ENCODE measurements around the gene MED17. TPM values are rescaled to one million over a fixed set of nuclear protein-coding genes. Genes with fewer than 3 reads are reported as not detected.

MED17 gene, protein sequence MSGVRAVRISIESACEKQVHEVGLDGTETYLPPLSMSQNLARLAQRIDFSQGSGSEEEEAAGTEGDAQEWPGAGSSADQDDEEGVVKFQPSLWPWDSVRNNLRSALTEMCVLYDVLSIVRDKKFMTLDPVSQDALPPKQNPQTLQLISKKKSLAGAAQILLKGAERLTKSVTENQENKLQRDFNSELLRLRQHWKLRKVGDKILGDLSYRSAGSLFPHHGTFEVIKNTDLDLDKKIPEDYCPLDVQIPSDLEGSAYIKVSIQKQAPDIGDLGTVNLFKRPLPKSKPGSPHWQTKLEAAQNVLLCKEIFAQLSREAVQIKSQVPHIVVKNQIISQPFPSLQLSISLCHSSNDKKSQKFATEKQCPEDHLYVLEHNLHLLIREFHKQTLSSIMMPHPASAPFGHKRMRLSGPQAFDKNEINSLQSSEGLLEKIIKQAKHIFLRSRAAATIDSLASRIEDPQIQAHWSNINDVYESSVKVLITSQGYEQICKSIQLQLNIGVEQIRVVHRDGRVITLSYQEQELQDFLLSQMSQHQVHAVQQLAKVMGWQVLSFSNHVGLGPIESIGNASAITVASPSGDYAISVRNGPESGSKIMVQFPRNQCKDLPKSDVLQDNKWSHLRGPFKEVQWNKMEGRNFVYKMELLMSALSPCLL
- 21.0 and 34.6 TPM in 2 replicates for total RNA-seq

DNA sequence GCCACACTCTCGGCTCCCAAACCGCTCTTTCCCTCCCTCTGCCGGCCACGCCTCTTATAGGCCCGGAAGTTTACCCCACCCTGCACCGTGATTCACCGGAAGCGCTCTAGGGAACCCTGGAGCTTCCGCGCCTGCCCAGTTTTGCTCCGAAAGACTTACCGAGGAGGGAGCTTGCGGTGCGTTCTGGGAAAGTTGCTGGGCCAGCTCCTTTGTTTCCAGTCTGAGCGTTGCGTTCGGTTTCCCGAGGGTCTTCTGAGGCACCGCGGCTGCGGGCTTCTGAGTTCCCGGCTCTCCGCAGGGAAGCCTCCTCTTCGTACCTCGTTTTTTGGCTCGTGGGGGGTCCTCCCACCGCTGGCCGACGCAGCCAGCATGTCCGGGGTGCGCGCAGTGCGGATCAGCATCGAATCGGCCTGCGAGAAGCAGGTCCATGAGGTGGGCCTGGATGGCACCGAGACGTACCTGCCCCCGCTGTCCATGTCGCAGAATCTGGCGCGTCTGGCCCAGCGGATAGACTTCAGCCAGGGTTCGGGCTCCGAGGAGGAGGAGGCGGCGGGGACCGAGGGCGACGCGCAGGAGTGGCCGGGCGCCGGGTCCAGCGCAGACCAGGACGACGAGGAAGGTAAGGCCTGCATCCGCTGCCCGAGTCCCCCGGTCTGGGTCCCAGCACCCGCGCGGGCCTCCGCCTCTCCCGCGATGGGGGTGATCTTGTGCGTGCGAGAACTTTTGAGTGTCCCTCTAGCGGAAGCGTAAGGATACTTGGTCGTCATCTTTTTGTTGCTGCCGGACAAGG is at the start of gene MED17:
MED17 (plus strand) TSS at position 138 of the 790 bp plus-strand sequence; CDS start at position 370, 232 bp downstream.

DNA sequence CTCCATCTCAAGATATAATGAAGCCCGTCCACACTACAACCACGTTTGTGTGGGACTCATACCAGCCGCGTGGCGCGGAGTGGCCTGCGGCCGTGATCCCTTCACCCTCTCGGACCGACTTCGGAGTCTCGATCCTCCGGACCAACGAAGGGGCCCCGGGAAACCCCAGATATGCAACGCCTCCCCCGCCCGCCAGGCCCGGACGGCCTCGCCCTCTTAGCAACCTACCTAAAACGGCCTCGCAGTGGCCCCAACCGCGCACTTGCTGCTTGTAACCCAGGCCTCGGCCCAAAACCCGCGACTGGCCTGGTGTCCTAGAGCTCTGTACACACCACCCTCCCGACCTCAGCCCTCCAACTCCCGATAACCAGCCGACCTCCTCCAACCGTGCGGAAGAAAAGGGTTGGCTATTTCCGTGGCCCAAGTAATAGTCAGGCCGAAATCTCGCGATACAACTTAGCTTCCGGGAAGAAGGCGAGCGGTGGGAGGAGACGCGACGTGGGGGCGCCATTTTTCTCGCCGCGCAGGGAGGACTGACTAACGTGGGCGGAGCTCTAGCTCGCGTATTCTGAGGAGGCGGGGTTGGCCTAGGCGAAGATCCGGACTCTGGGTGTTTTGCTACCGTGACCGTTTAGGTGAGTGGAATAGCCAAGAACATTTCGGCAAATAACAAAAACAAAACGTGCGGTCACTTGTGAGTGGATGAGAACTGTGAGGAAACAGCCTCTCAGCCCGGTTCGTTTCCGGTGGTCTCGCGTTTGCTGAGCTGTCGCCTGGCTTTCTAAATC is 42.8 kb upstream of the MED17 start, which contains the start of the genes C11orf54 and TAF1D:
C11orf54 (plus strand) TSS at position 579 of the 788 bp plus-strand sequence. CDS start 5,722 bp downstream, outside the sequence.
TAF1D (minus strand) TSS at position 402 of the 788 bp plus-strand sequence. CDS start 2,191 bp downstream, outside the sequence.

DNA sequence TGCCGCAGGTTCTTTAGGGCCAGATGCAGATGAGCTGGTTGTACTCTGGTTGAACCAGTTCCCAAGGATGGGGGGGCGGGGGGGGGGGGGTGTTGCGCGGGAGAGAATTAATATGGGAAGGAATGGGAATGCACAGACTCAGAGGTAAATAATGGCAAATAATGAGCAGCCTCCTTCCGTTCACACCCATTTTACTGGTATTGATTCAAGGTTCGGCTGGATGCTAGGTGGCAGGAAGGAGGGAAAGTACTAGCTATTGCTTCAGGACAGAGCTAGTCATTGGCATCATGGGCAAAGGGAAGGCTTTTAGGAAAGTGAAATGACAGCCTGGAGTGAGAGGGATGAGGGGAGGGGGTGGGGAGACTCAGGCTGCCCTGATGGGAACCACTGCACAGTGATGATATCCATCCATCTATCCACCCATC is 66.5 kb downstream of the MED17 start, which contains the start of gene VSTM5:
VSTM5 (minus strand) TSS at position 25 of the 425 bp plus-strand sequence. CDS start 116 bp downstream, outside the sequence.

Other genes starting within 250 kb of the MED17 start
- 8.4 and 9.9 TPM in 2 replicates for gene SMCO4, start 240.9 kb upstream of the MED17 start, total RNA-seq
- gene CEP295, start 122.6 kb upstream of the MED17 start, total RNA-seq = 12.1 and 14.6 TPM in 2 replicates
- gene TAF1D, start 42.8 kb upstream of the MED17 start, total RNA-seq = 110 and 112 TPM in 2 replicates
- gene C11orf54, start 42.6 kb upstream of the MED17 start, total RNA-seq = 23.6 and 24.8 TPM in 2 replicates
- gene VSTM5, start 66.3 kb downstream of the MED17 start, total RNA-seq = under 0.01 and 0.09 TPM in 2 replicates
- not detected in 2 replicates for gene HEPHL1, start 237.1 kb downstream of the MED17 start, total RNA-seq

Measured in dermis lymphatic vessel endothelial cell (primary cell).